Measurements from ENCODE around the gene ADAM17.
"Not testable (repeated sequence)": the region's sequence is repeated elsewhere in the genome, so short reads cannot be mapped to it uniquely, and the experiment has no call there.

Gene ADAM17

GRCh38 chr2:9518163-9518562 lies 37.5 kb downstream of the ADAM17 start:
- no peak for DNase-seq

GRCh38 chr2:9517118-9517782 lies 38.4 kb downstream of the ADAM17 start:
- no peak for DNase-seq

- DNase-seq: not testable (repeated sequence)
Measured at GRCh38 chr2:9513946-9514345, 41.7 kb downstream of the ADAM17 start.

GRCh38 chr2:9508931-9509330 lies 46.7 kb downstream of the ADAM17 start:
- DNase-seq: no peak

- no peak for DNase-seq
Measured at GRCh38 chr2:9498210-9498609, 57.4 kb downstream of the ADAM17 start.

- no peak for DNase-seq
Measured at GRCh38 chr2:9497017-9497416, 58.6 kb downstream of the ADAM17 start.

GRCh38 chr2:9494081-9494480 lies 61.5 kb downstream of the ADAM17 start:
- no peak for DNase-seq

GRCh38 chr2:9493478-9493877 lies 62.2 kb downstream of the ADAM17 start:
- no peak for DNase-seq

- no peak for DNase-seq
Measured at GRCh38 chr2:9492927-9493326, 62.7 kb downstream of the ADAM17 start.

- DNase-seq: no peak
Measured at GRCh38 chr2:9490789-9491188, 64.8 kb downstream of the ADAM17 start.

GRCh38 chr2:9488583-9489547 lies 66.8 kb downstream of the ADAM17 start:
- no peak for DNase-seq

GRCh38 chr2:9484533-9484932 lies 71.1 kb downstream of the ADAM17 start:
- no peak for DNase-seq

GRCh38 chr2:9483107-9483506 lies 72.5 kb downstream of the ADAM17 start:
- no peak for DNase-seq

- no peak for DNase-seq
Measured at GRCh38 chr2:9480157-9480556, 75.5 kb downstream of the ADAM17 start.

- DNase-seq: no peak
Measured at GRCh38 chr2:9478526-9478925, 77.1 kb downstream of the ADAM17 start.

- no peak for DNase-seq
Measured at GRCh38 chr2:9477914-9478313, 77.7 kb downstream of the ADAM17 start.

- DNase-seq: peak; percentile 33 to 76 (median 54)
Measured at GRCh38 chr2:9474361-9475057, 81.1 kb downstream of the ADAM17 start, which contains the start of gene IAH1. Gene IAH1 (plus strand): TSS chr2:9474551. CDS start chr2:9474567, 16 bp downstream.

GRCh38 chr2:9473985-9474360 lies 81.7 kb downstream of the ADAM17 start:
- peak; percentile 14 to 66 (median 54) for DNase-seq

GRCh38 chr2:9473308-9473984 lies 82.2 kb downstream of the ADAM17 start:
- peak in 1 of 4 experiments; percentile 44 for DNase-seq

- DNase-seq: no peak
Measured at GRCh38 chr2:9472511-9472910, 83.1 kb downstream of the ADAM17 start.

- DNase-seq: no peak
Measured at GRCh38 chr2:9471206-9471605, 84.4 kb downstream of the ADAM17 start.

- DNase-seq: no peak
Measured at GRCh38 chr2:9467687-9468086, 87.9 kb downstream of the ADAM17 start.
